Vagina (tissue), 2 donors: Measurements from ENCODE around the gene SUMF1.

Experiments
- CTCF ChIP-seq, 3 experiments: fragments of 450-650 bp in 2 of 3; fragments of 200-600 bp in 1 of 3; sonication (generic) in 1 of 3; IDR thresholded peaks; one replicate each; pipeline ENCODE4 v1.5.1; 2017 to 2019; ENCODE audit warnings: antibody characterized with exemption in 3 of 3, mild to moderate bottlenecking in 2 of 3, moderate library complexity in 2 of 3
- POLR2A ChIP-seq, 2 donors: fragments of 450-650 bp; IDR thresholded peaks; one replicate each; pipeline ENCODE4 v1.6.1; 2017; ENCODE audit warnings: antibody characterized with exemption in 2 of 2, mild to moderate bottlenecking in 2 of 2, moderate library complexity in 2 of 2
- POLR2AphosphoS5 ChIP-seq, 2 donors: sonication (generic); formaldehyde crosslinking; IDR thresholded peaks; one replicate each; pipeline ENCODE4 v1.9.0; 2017; ENCODE audit warnings: antibody characterized with exemption in 2 of 2, mild to moderate bottlenecking in 2 of 2, low read depth in 1 of 2; ENCODE audit not compliant: insufficient read depth in 1 of 2

DNA sequence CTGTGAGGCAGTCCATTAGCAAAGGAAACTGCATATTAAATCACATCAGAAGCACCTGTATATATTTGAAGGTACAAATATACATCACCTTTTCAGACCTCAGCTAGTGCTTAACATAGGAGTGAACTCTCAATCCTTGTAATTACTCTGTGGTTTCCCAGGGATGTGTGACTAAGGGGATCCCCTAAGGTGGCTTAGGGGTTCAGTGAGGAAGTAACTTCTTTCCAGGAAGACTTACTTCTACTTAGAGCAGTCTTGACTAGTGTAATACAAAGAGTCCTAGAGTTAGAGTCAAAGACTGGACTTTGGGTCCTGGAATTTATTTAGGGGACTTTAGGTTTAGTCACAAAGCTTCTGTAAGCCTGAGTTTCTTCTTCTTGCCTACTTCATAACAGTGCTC lies 8.7 kb upstream of the SUMF1 start:
- TF ChIP-seq CTCF (IDR thresholded peaks at IDR 0.05): no peak
- TF ChIP-seq POLR2AphosphoS5 (IDR thresholded peaks at IDR 0.05; ENCODE audit: insufficient read depth in 1 of 2, low read depth in 1 of 2): no peak
- TF ChIP-seq POLR2A (IDR thresholded peaks at IDR 0.05): no peak
